Mesenchymal stem cell (in vitro differentiated cells and primary cell): ENCODE data around the gene RLF.
"Not testable (repeated sequence)": the region's sequence is repeated elsewhere in the genome, so short reads cannot be mapped to it uniquely, and the experiment has no call there.

Experiments
- DNase-seq: peaks from one replicate; pipeline ENCODE4 v3.0.0-alpha.2; 2013
- H2AFZ ChIP-seq: one replicate; pipeline ENCODE4 v1.6.1; 2013; ENCODE audit warnings: low read depth, mild to moderate bottlenecking, control low read depth, inconsistent platforms, low read length, moderate library complexity
- H2AK5ac ChIP-seq: 2 replicates; pipeline ENCODE4 v1.6.1; 2013; ENCODE audit warnings: low read length, moderate library complexity, mild to moderate bottlenecking, inconsistent platforms; ENCODE audit not compliant: severe bottlenecking
- H2BK120ac ChIP-seq: one replicate; pipeline ENCODE4 v1.6.1; 2013; ENCODE audit warnings: low read depth, mild to moderate bottlenecking, inconsistent platforms, low read length, moderate library complexity
- H2BK12ac ChIP-seq, 2 experiments: one replicate each; pipeline ENCODE4 v1.6.1; 2013; ENCODE audit warnings: inconsistent platforms in 2 of 2, low read length in 2 of 2, mild to moderate bottlenecking in 2 of 2, moderate library complexity in 2 of 2, control low read depth in 1 of 2
- H2BK15ac ChIP-seq: one replicate; pipeline ENCODE4 v1.6.1; 2013; ENCODE audit warnings: mild to moderate bottlenecking, low read depth, inconsistent platforms; ENCODE audit not compliant: poor library complexity, severe bottlenecking
- H2BK5ac ChIP-seq: 2 replicates; pipeline ENCODE4 v1.6.1; 2013; ENCODE audit warnings: low read depth, mild to moderate bottlenecking, low read length, control low read depth, inconsistent platforms; ENCODE audit not compliant: poor library complexity, severe bottlenecking
- H3K14ac ChIP-seq, 2 experiments: one replicate each; pipeline ENCODE4 v1.6.1; 2013; ENCODE audit warnings: inconsistent platforms in 2 of 2, low read length in 2 of 2, control low read depth in 1 of 2, mild to moderate bottlenecking in 1 of 2, moderate library complexity in 1 of 2
- H3K18ac ChIP-seq, 2 experiments: one replicate each; pipeline ENCODE4 v1.6.1; 2013; ENCODE audit warnings: inconsistent platforms in 2 of 2, low read length in 2 of 2, control low read depth in 1 of 2, low read depth in 1 of 2, mild to moderate bottlenecking in 1 of 2
- H3K23ac ChIP-seq, 2 experiments: one replicate each; pipeline ENCODE4 v1.6.1; 2013; ENCODE audit warnings: inconsistent platforms in 2 of 2, low read length in 2 of 2, mild to moderate bottlenecking in 2 of 2, moderate library complexity in 2 of 2, control low read depth in 1 of 2
- H3K27ac ChIP-seq: 2 replicates; pipeline ENCODE4 v1.5.1; 2013; ENCODE audit warnings: mild to moderate bottlenecking, moderate library complexity, low read length, control low read depth, inconsistent platforms; ENCODE audit not compliant: poor library complexity, severe bottlenecking
- H3K27me3 ChIP-seq, 2 experiments: 2 replicates each; pipeline versions ENCODE4 v1.6.1 to v1.7.0; 2013; ENCODE audit warnings: low read length in 2 of 2, mild to moderate bottlenecking in 2 of 2, moderate library complexity in 2 of 2, control low read depth in 1 of 2, inconsistent platforms in 1 of 2; ENCODE audit not compliant: control insufficient read depth in 1 of 2, insufficient read depth in 1 of 2
- H3K36me3 ChIP-seq, 2 experiments: 2 replicates each; pipeline versions ENCODE4 v1.6.1 to v1.7.0; 2013; ENCODE audit warnings: low read length in 2 of 2, control low read depth in 1 of 2, inconsistent platforms in 1 of 2, low read depth in 1 of 2, mild to moderate bottlenecking in 1 of 2; ENCODE audit not compliant: insufficient read depth in 2 of 2, control insufficient read depth in 1 of 2
- H3K4ac ChIP-seq, 2 experiments: one replicate each; pipeline ENCODE4 v1.6.1; 2013; ENCODE audit warnings: inconsistent platforms in 2 of 2, low read length in 2 of 2, mild to moderate bottlenecking in 2 of 2, moderate library complexity in 2 of 2, control low read depth in 1 of 2, low read depth in 1 of 2
- H3K4me1 ChIP-seq: 2 replicates; pipeline ENCODE4 v1.6.1; 2013; ENCODE audit warnings: low read depth, low read length, control low read depth; ENCODE audit not compliant: control insufficient read depth, insufficient read depth
- H3K4me2 ChIP-seq: 2 replicates; pipeline ENCODE4 v1.6.1; 2013; ENCODE audit warnings: low read length, mild to moderate bottlenecking, inconsistent platforms; ENCODE audit not compliant: poor library complexity, severe bottlenecking
- H3K4me3 ChIP-seq, 2 experiments: 2 replicates each; pipeline versions ENCODE4 v1.5.1 to v1.7.0; 2013; ENCODE audit warnings: low read length in 2 of 2, mild to moderate bottlenecking in 2 of 2, control low read depth in 1 of 2, low read depth in 1 of 2; ENCODE audit not compliant: insufficient read depth in 1 of 2
- H3K79me1 ChIP-seq: replicated peaks from 2 replicates; pipeline ENCODE4 v1.6.1; 2013; ENCODE audit warnings: mild to moderate bottlenecking, control low read depth, low read length, inconsistent platforms; ENCODE audit not compliant: poor library complexity, severe bottlenecking
- H3K9ac ChIP-seq: 2 replicates; pipeline ENCODE4 v1.7.0; 2013; ENCODE audit warnings: mild to moderate bottlenecking, low read length, moderate library complexity
- H3K9me3 ChIP-seq: 2 replicates; pipeline ENCODE4 v1.7.0; 2013; ENCODE audit warnings: mild to moderate bottlenecking, low read length; ENCODE audit not compliant: control insufficient read depth
- H4K8ac ChIP-seq: one replicate; pipeline ENCODE4 v1.6.1; 2013; ENCODE audit warnings: inconsistent platforms, mild to moderate bottlenecking, low read length, moderate library complexity
- H4K91ac ChIP-seq: one replicate; pipeline ENCODE4 v1.6.1; 2013; ENCODE audit warnings: mild to moderate bottlenecking, low read length, inconsistent platforms
- WGBS: methylation state at CpG from one replicate; pipeline ENCODE4 v1.1.7; 2013; ENCODE audit warnings: mixed read lengths; 5-methylcytosine and 5-hydroxymethylcytosine counted together

The RLF gene

GRCh38 chr1:40187399-40187798, 26.2 kb downstream of the RLF start:
- H3K79me1 ChIP-seq: peaks cover 14% of the 10 kb centered on the region
- no peak overlapping the region for H3K9ac ChIP-seq
- H2BK15ac ChIP-seq: no peak overlapping the region
- no peak overlapping the region for H3K23ac ChIP-seq
- H2BK12ac ChIP-seq: no peak overlapping the region
- no peak overlapping the region for H2BK120ac ChIP-seq
- no peak overlapping the region for H2BK5ac ChIP-seq
- H3K4me2 ChIP-seq: no peak overlapping the region
- no peak overlapping the region for H2AK5ac ChIP-seq
- H3K4ac ChIP-seq: no peak overlapping the region
- H3K4me3 ChIP-seq: no peak overlapping the region
- WGBS: 100% methylated on average over 1 of the region's 1 CpG
- no peaks in the 10 kb centered on the region for H3K9me3 ChIP-seq
- H2AFZ ChIP-seq: no peak overlapping the region
- H3K4me1 ChIP-seq: no peaks in the 10 kb centered on the region
- peaks cover 2 to 32% of the 10 kb centered on the region in 2 experiments for H3K36me3 ChIP-seq
- H4K8ac ChIP-seq: no peak overlapping the region
- no peaks in the 10 kb centered on the region for H3K27me3 ChIP-seq
- no peak overlapping the region for H4K91ac ChIP-seq
- H3K14ac ChIP-seq: no peak overlapping the region
- no peak overlapping the region for H3K18ac ChIP-seq
- DNase-seq: peak; percentile 33
- no peak overlapping the region for H3K27ac ChIP-seq

DNA sequence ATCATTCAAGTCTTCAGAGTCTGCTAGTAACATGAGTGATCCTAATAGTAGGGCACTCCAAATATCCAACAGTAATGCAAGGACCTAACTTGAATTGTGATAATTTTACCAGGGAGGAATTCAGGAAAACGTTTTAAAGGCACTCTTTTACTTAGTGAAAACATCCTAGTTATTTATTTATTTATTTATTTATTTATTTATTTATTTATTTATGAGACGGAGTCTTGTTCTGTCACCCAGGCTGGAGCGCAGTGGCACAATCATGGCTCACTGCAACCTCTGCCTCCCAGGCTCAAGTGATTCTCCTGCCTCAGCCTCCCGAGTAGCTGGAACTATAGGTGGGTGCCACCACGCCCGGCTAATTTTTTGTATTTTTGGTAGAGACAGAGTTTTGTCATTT, 33.5 kb downstream of the RLF start:
- Histone ChIP-seq H3K36me3 (peaks cover 12 to 78% of the 10 kb centered on the region in 2 experiments), H3K79me1 (peaks cover 10% of the 10 kb centered on the region)
- H2BK12ac ChIP-seq, H3K14ac ChIP-seq, H3K18ac ChIP-seq, H3K4me1 ChIP-seq, H3K9me3 ChIP-seq, H2AFZ ChIP-seq, H2BK15ac ChIP-seq, DNase-seq, H3K27ac ChIP-seq, H4K91ac ChIP-seq, H3K23ac ChIP-seq, H2AK5ac ChIP-seq, H3K27me3 ChIP-seq, H3K4ac ChIP-seq, H3K4me2 ChIP-seq, H2BK5ac ChIP-seq, H2BK120ac ChIP-seq, H4K8ac ChIP-seq, H3K4me3 ChIP-seq, H3K9ac ChIP-seq: not testable (repeated sequence)
- WGBS: 98% methylated on average over 5 of the region's 6 CpGs

DNA sequence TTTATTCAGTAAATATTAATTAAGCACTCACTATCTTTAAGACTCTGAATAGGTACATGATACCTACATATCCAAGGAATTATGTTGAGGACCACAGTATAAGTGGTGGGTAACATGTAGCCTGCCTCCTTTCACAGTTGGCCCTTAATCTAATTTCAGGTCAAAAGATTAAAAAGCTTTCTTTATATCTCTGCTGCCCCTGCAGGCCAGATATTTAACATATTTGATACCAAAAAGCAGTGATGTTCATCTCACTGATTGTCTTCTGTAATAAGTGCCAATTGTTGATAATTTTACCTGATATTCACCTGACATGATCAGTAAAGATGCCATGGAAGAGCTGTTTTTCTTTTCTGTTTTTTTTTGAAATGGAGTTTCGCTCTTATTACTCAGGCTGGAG, 36.5 kb downstream of the RLF start:
- Histone ChIP-seq H3K4ac (no peak overlapping the region), H3K4me1 (no peaks in the 10 kb centered on the region), H4K91ac (no peak overlapping the region), H2BK5ac (no peak overlapping the region), H3K18ac (no peak overlapping the region), H3K23ac (no peak overlapping the region), H4K8ac (no peak overlapping the region), H2AFZ (no peak overlapping the region), H3K9ac (no peak overlapping the region), H3K27ac (no peak overlapping the region), H2BK15ac (no peak overlapping the region), H3K79me1 (peaks cover 9% of the 10 kb centered on the region), H3K27me3 (no peaks in the 10 kb centered on the region), H3K14ac (no peak overlapping the region), H2BK12ac (no peak overlapping the region), H3K4me2 (no peak overlapping the region), H2AK5ac (no peak overlapping the region), H3K36me3 (peaks cover 10 to 58% of the 10 kb centered on the region in 2 experiments), H2BK120ac (no peak overlapping the region), H3K9me3 (no peaks in the 10 kb centered on the region), H3K4me3 (no peak overlapping the region)
- DNase-seq: no peak
- 100% methylated on average over 1 of the region's 1 CpG for WGBS

DNA sequence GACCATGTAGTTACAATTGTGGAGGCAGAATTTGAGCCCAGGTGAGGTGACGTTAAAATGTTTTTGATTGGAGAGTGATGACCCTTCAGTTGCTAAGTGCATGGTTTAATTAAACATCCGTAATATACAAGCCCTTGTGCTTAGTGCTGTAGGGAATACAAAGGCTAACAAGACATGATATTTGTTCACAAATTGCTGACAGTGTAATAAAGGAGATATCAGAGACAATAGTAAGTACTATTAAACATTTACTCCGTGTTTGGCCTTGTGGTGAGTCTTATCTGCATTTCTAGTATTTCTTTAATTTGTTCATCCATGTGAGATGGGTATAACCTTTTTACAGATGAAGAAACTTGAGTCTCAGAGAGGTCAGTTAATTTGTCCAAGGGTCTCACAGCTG, 37.9 kb downstream of the RLF start:
- Histone ChIP-seq H3K4ac (no peak overlapping the region), H3K18ac (no peak overlapping the region), H3K4me1 (no peaks in the 10 kb centered on the region), H3K9me3 (no peaks in the 10 kb centered on the region), H3K79me1 (peaks cover 9% of the 10 kb centered on the region), H3K36me3 (peaks cover 10 to 53% of the 10 kb centered on the region in 2 experiments), H2BK15ac (no peak overlapping the region), H3K9ac (no peak overlapping the region), H2BK120ac (no peak overlapping the region), H2BK5ac (no peak overlapping the region), H3K4me3 (no peak overlapping the region), H3K4me2 (no peak overlapping the region), H3K14ac (no peak overlapping the region), H3K23ac (no peak overlapping the region), H4K91ac (no peak overlapping the region), H2BK12ac (no peak overlapping the region), H2AK5ac (no peak overlapping the region), H3K27me3 (no peaks in the 10 kb centered on the region), H4K8ac (no peak overlapping the region), H2AFZ (no peak overlapping the region), H3K27ac (no peak overlapping the region)
- 100% methylated on average over 2 of the region's 3 CpGs for whole genome bisulfite sequencing
- no peak for DNase-seq
